H1 (cell line): ENCODE measurements around the gene NOL4L. TPM values are rescaled to one million over a fixed set of nuclear protein-coding genes. Genes with fewer than 3 reads are reported as not detected.

Source experiments
- CTCF ChIA-PET: fragments of 300-600 bp; sonication (Branson Sonifier 250); formaldehyde crosslinking; loops from one replicate; lab custom pipeline; 2021; ENCODE audit not compliant: partially characterized antibody; lab: Charles Lee
- POLR2A ChIA-PET: fragments of 300-600 bp; sonication (Branson Sonifier 250); formaldehyde crosslinking; loops from one replicate; lab custom pipeline; 2021; ENCODE audit warnings: inconsistent platforms; ENCODE audit not compliant: partially characterized antibody; lab: Charles Lee
- DNase-seq, 2 experiments: peaks; one replicate each; pipeline versions ENCODE4 v3.0.0 to v3.0.0-alpha.2; 2010 to 2022; ENCODE audit warnings: low spot score in 2 of 2, low read depth in 1 of 2, mixed read lengths in 1 of 2
- FAIRE-seq: peaks from 2 replicates; lab custom pipeline; 2011; peaks lifted over from hg19 to GRCh38; lab: Jason Lieb, UNC
- H2AFZ ChIP-seq: 2 replicates; pipeline ENCODE4 v1.8.1; 2012; ENCODE audit warnings: low read length, inconsistent platforms
- H2AK5ac ChIP-seq: 2 replicates; pipeline ENCODE4 v1.6.1; 2013; ENCODE audit warnings: low read depth, low read length
- H2BK120ac ChIP-seq: replicated peaks from 2 replicates; pipeline ENCODE3; 2013; ENCODE audit warnings: low read depth, low read length, inconsistent platforms
- H2BK12ac ChIP-seq: 2 replicates; pipeline ENCODE4 v1.6.1; 2013; ENCODE audit warnings: low read depth, low read length
- H2BK15ac ChIP-seq: 2 replicates; pipeline ENCODE4 v1.6.1; 2013; ENCODE audit warnings: low read length
- H2BK20ac ChIP-seq: 2 replicates; pipeline ENCODE4 v1.6.1; 2013; ENCODE audit warnings: low read length
- H2BK5ac ChIP-seq: 2 replicates; pipeline ENCODE4 v1.6.1; 2013; ENCODE audit warnings: low read depth, low read length
- H3K14ac ChIP-seq: 2 replicates; pipeline ENCODE4 v1.6.1; 2013; ENCODE audit warnings: inconsistent platforms; ENCODE audit not compliant: insufficient read length
- H3K18ac ChIP-seq: 2 replicates; pipeline ENCODE4 v1.6.1; 2013; ENCODE audit warnings: low read length; ENCODE audit errors: extremely low read depth
- H3K23ac ChIP-seq: 2 replicates; pipeline ENCODE4 v1.6.1; 2013; ENCODE audit warnings: inconsistent platforms; ENCODE audit not compliant: insufficient read length
- H3K23me2 ChIP-seq: 2 replicates; pipeline ENCODE4 v1.6.1; 2013; ENCODE audit warnings: low read depth, low read length
- H3K27ac ChIP-seq: 2 replicates; pipeline ENCODE4 v1.6.1; 2011; ENCODE audit warnings: low read depth, low read length, inconsistent platforms
- H3K27me3 ChIP-seq, 4 experiments: replicated peaks in 1 of 4; 1 replicate in 1 of 4; 2 replicates in 3 of 4; pipeline versions ENCODE4 v1.6.1 to v1.8.1; 2011 to 2013; ENCODE audit warnings: low read length in 3 of 4, mild to moderate bottlenecking in 3 of 4, inconsistent platforms in 2 of 4, mixed read lengths in 2 of 4, moderate library complexity in 1 of 4; ENCODE audit not compliant: control insufficient read depth in 3 of 4, insufficient read depth in 3 of 4; ENCODE audit errors: extremely low read depth in 1 of 4
- H3K36me3 ChIP-seq, 4 experiments: 2 replicates each; pipeline versions ENCODE4 v1.6.1 to v1.8.1; 2011 to 2013; ENCODE audit warnings: mild to moderate bottlenecking in 4 of 4, low read length in 3 of 4, moderate library complexity in 2 of 4, control low read depth in 1 of 4, inconsistent platforms in 1 of 4; ENCODE audit not compliant: insufficient read depth in 4 of 4, control insufficient read depth in 2 of 4
- H3K4ac ChIP-seq: replicated peaks from 2 replicates; pipeline ENCODE3; 2013; ENCODE audit warnings: low read length, low read depth, mixed read lengths, inconsistent platforms; ENCODE audit not compliant: insufficient read length
- H3K4me1 ChIP-seq, 4 experiments: replicated peaks in 1 of 4; 1 replicate in 1 of 4; 2 replicates in 3 of 4; pipeline versions ENCODE4 v1.6.1 to v1.8.1; 2011 to 2013; ENCODE audit warnings: low read length in 3 of 4, inconsistent platforms in 2 of 4, mixed read lengths in 1 of 4; ENCODE audit not compliant: insufficient read depth in 4 of 4, control insufficient read depth in 3 of 4
- H3K4me2 ChIP-seq, 2 experiments: 2 replicates each; pipeline versions ENCODE4 v1.6.1 to v1.8.1; 2011 to 2013; ENCODE audit warnings: low read depth in 2 of 2, low read length in 2 of 2, control low read depth in 1 of 2, inconsistent platforms in 1 of 2, mild to moderate bottlenecking in 1 of 2; ENCODE audit not compliant: insufficient read depth in 1 of 2
- H3K4me3 ChIP-seq, 4 experiments: fragments of 200-600, 300-600 bp in 1 of 4; sonication (generic), shearing (Covaris generic), sonication (Bioruptor Twin) in 1 of 4; 2 replicates each; pipeline versions ENCODE4 v1.5.1 to v1.8.1; 2011 to 2016; ENCODE audit warnings: low read length in 4 of 4, low read depth in 3 of 4, control low read depth in 2 of 4, inconsistent platforms in 2 of 4, mild to moderate bottlenecking in 2 of 4, mixed read lengths in 1 of 4, moderate library complexity in 1 of 4; ENCODE audit not compliant: insufficient read depth in 2 of 4; ENCODE audit errors: extremely low read depth in 1 of 4
- H3K56ac ChIP-seq: replicated peaks from 2 replicates; pipeline ENCODE3; 2013; ENCODE audit warnings: low read depth, mild to moderate bottlenecking, mixed read lengths, low read length, inconsistent platforms; ENCODE audit not compliant: insufficient read length
- H3K79me1 ChIP-seq: 2 replicates; pipeline ENCODE4 v1.6.1; 2013; ENCODE audit warnings: low read depth, low read length, control low read depth
- H3K79me2 ChIP-seq, 2 experiments: 2 replicates each; pipeline versions ENCODE4 v1.6.1 to v1.8.1; 2012 to 2013; ENCODE audit warnings: low read length in 2 of 2, mild to moderate bottlenecking in 2 of 2, inconsistent platforms in 1 of 2; ENCODE audit not compliant: insufficient read depth in 2 of 2, control insufficient read depth in 1 of 2
- H3K9ac ChIP-seq, 4 experiments: replicated peaks in 1 of 4; 1 replicate in 1 of 4; 2 replicates in 3 of 4; pipeline versions ENCODE4 v1.6.1 to v1.8.1; 2011 to 2013; ENCODE audit warnings: low read depth in 3 of 4, low read length in 3 of 4, control low read depth in 2 of 4, mild to moderate bottlenecking in 2 of 4, moderate library complexity in 2 of 4, inconsistent platforms in 1 of 4; ENCODE audit errors: extremely low read depth in 1 of 4
- H3K9me3 ChIP-seq, 2 experiments: 2 replicates each; pipeline versions ENCODE4 v1.6.1 to v1.8.1; 2012 to 2013; ENCODE audit warnings: mild to moderate bottlenecking in 2 of 2, moderate library complexity in 2 of 2, control low read depth in 1 of 2, inconsistent platforms in 1 of 2, low read depth in 1 of 2, low read length in 1 of 2, mixed read lengths in 1 of 2; ENCODE audit not compliant: insufficient read depth in 2 of 2
- H4K20me1 ChIP-seq, 2 experiments: replicated peaks in 1 of 2; 2 replicates each; pipeline versions ENCODE3 to v1.8.1; 2011 to 2013; ENCODE audit warnings: inconsistent platforms in 2 of 2, low read length in 2 of 2, mild to moderate bottlenecking in 1 of 2; ENCODE audit not compliant: insufficient read depth in 2 of 2, control insufficient read depth in 1 of 2
- H4K5ac ChIP-seq: 2 replicates; pipeline ENCODE4 v1.6.1; 2013; ENCODE audit warnings: low read length, low read depth, mixed read lengths, inconsistent platforms; ENCODE audit not compliant: insufficient read length
- H4K8ac ChIP-seq: 2 replicates; pipeline ENCODE4 v1.8.0; 2013; ENCODE audit warnings: mild to moderate bottlenecking, moderate library complexity, low read length, inconsistent platforms; ENCODE audit not compliant: insufficient read depth; ENCODE audit errors: extremely low read depth
- H4K91ac ChIP-seq: replicated peaks from 2 replicates; pipeline ENCODE3; 2013; ENCODE audit warnings: low read length, mixed read lengths, inconsistent platforms; ENCODE audit not compliant: insufficient read length
- BACH1 ChIP-seq: IDR thresholded peaks from 2 replicates; pipeline ENCODE4 v1.6.1; 2012; ENCODE audit warnings: low read length, improper control_type of control experiment
- CREB1 ChIP-seq: IDR thresholded peaks from 2 replicates; pipeline ENCODE4 v1.6.1; 2012; ENCODE audit warnings: inconsistent platforms
- EP300 ChIP-seq, 2 experiments: IDR thresholded peaks; 1 replicate in 1 of 2; 2 replicates in 1 of 2; pipeline ENCODE4 v1.6.1; 2011 to 2012; ENCODE audit warnings: low read depth in 2 of 2, low read length in 2 of 2, mild to moderate bottlenecking in 2 of 2, borderline replicate concordance in 1 of 2, inconsistent platforms in 1 of 2, moderate library complexity in 1 of 2
- FOSL1 ChIP-seq: IDR thresholded peaks from 2 replicates; pipeline ENCODE4 v1.6.1; 2011; ENCODE audit warnings: mild to moderate bottlenecking, low read depth, low read length, moderate library complexity; ENCODE audit not compliant: insufficient read depth
- KDM4A ChIP-seq: IDR thresholded peaks from one replicate; pipeline ENCODE4 v1.7.1; 2012; ENCODE audit warnings: low read depth, mild to moderate bottlenecking, moderate library complexity, low read length, inconsistent platforms; ENCODE audit not compliant: severe bottlenecking
- NRF1 ChIP-seq: IDR thresholded peaks from 2 replicates; pipeline ENCODE4 v1.6.1; 2011; ENCODE audit warnings: mild to moderate bottlenecking, low read depth, low read length, improper control_type of control experiment
- POLR2A ChIP-seq, 2 experiments: IDR thresholded peaks; 1 replicate in 1 of 2; 2 replicates in 1 of 2; pipeline ENCODE4 v1.6.1; 2011; ENCODE audit warnings: low read depth in 2 of 2, low read length in 2 of 2, mild to moderate bottlenecking in 2 of 2; ENCODE audit errors: control extremely low read depth in 1 of 2
- POLR2AphosphoS5 ChIP-seq: IDR thresholded peaks from 2 replicates; pipeline ENCODE4 v1.6.1; 2011; ENCODE audit warnings: low read depth, low read length
- RNF2 ChIP-seq: fragments of 200-900, 300-1000 bp; sonication (generic); IDR thresholded peaks from 2 replicates; pipeline ENCODE4 v1.7.1; 2016; ENCODE audit warnings: borderline replicate concordance, low read depth, mild to moderate bottlenecking, antibody characterized with exemption, low read length; ENCODE audit not compliant: poor library complexity, severe bottlenecking; ENCODE audit errors: missing control alignments
- SIX5 ChIP-seq: IDR thresholded peaks from 2 replicates; pipeline ENCODE4 v1.6.1; 2011; ENCODE audit warnings: mild to moderate bottlenecking, low read depth, low read length
- SP2 ChIP-seq: IDR thresholded peaks from 2 replicates; pipeline ENCODE4 v1.6.1; 2012; ENCODE audit warnings: mild to moderate bottlenecking, low read length, inconsistent platforms
- TCF12 ChIP-seq: IDR thresholded peaks from 2 replicates; pipeline ENCODE4 v1.6.1; 2011; ENCODE audit warnings: low read depth, mild to moderate bottlenecking, low read length
- USF2 ChIP-seq: IDR thresholded peaks from 2 replicates; pipeline ENCODE4 v1.6.1; 2011; ENCODE audit warnings: low read length, improper control_type of control experiment
- YY1 ChIP-seq: IDR thresholded peaks from 2 replicates; pipeline ENCODE4 v1.6.1; 2011; ENCODE audit warnings: low read depth, mild to moderate bottlenecking, low read length
- WGBS, 2 experiments: shearing (Covaris generic) in 1 of 2; methylation state at CpG; one replicate each; pipeline versions ENCODE4 v1.1.6 to v1.1.7; 2013 to 2015; ENCODE audit warnings: low lambda C conversion rate in 2 of 2, mixed read lengths in 2 of 2, inconsistent platforms in 1 of 2, low coverage in 1 of 2, missing lambda C conversion rate in 1 of 2; ENCODE audit not compliant: insufficient replicate concordance in 2 of 2, insufficient coverage in 1 of 2, insufficient read length in 1 of 2; ENCODE audit errors: extremely low coverage in 1 of 2, missing lambda C conversion rate in 1 of 2; 5-methylcytosine and 5-hydroxymethylcytosine counted together
- polyA plus RNA-seq, 7 experiments: library from polyadenylated mRNA; depleted of rRNA in 3 of 7; stranded (reverse) in 5 of 7; unstranded in 2 of 7; fragments of >200 nt in 5 of 7; fragments of 200-250 nt in 2 of 7; gene quantifications; 1 replicate in 5 of 7; 2 replicates in 1 of 7; 4 replicates in 1 of 7; pipeline versions ENCODE4 v1.2.1 to v1.2.3, GENCODE V29; 2011 to 2013; ENCODE audit warnings: missing spikeins in 2 of 7, mixed read lengths in 2 of 7
- total RNA-seq: library from RNA; stranded (reverse); fragmentation: NEBNext Ultra II Directional; extraction: Animal tissue kit (Norgen Biotek cat#: 25700); gene quantifications from 2 replicates; pipeline ENCODE4 v1.2.1, GENCODE V29; 2021

NOL4L gene
- total and polyA plus RNA-seq, 2 of the 8 experiments (the other 6 are each of a cell fraction or from before 2014, with no cell fraction given) = 15.3 to 23.7 TPM

DNA sequence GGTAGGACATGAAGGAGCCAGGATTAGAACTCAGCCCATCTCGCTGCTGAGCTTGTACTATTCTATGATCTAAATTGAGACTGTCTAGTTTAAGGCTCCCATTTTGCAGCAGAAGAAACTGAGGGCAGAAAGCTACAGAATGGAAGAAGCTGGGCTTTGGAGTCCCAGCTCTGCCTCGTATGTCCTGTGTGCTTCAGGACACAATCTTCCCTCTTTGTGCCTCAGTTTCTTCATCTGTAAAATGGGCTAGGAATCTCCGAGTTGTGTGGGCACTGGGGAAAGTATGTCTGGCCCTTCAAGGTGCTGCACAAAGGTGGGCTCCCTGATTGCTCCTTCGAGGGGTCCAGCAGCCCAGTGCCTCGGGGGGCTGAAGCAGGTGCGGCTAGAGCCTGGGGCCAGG is 20.7 kb downstream of the NOL4L start:
- no peak overlapping the region for H2BK15ac ChIP-seq
- CTCF ChIA-PET = interaction anchor here (0.6 to 1.7 kb wide), 6 partner anchors 9 to 93 kb away, joined by 3 to 7 read pairs (median 3); no protein-coding TSS in a partner anchor
- POLR2A ChIA-PET = interaction anchor here (0.6 to 1.4 kb wide), 7 partner anchors 9 to 112 kb away, joined by 3 to 5 read pairs (median 4); no protein-coding TSS in a partner anchor
- TF ChIP-seq SP2 = no peak
- TF ChIP-seq CREB1 = no peak
- TF ChIP-seq EP300 (IDR thresholded peaks at IDR 0.05; ENCODE audit: borderline replicate concordance in 1 of 2, low read depth in 2 of 2, low read length in 2 of 2) = no peak
- no peak for TF ChIP-seq TCF12
- TF ChIP-seq KDM4A = no peak
- no peak for TF ChIP-seq NRF1
- no peak for TF ChIP-seq USF2
- TF ChIP-seq BACH1 = no peak
- TF ChIP-seq RNF2 = no peak
- no peak for TF ChIP-seq SIX5
- TF ChIP-seq FOSL1 = no peak
- TF ChIP-seq POLR2A (IDR thresholded peaks at IDR 0.05; ENCODE audit: control extremely low read depth in 1 of 2, low read depth in 2 of 2, low read length in 2 of 2) = no peak
- no peak for TF ChIP-seq POLR2AphosphoS5
- no peak for TF ChIP-seq YY1

More for the DNA sequence above, 20.7 kb downstream of the NOL4L start:
- no peak overlapping the region for H4K5ac ChIP-seq
- no peak overlapping the region for H3K23ac ChIP-seq
- no peak overlapping the region for H2AK5ac ChIP-seq
- peaks cover 3 to 10% of the 10 kb centered on the region in 2 experiments for H4K20me1 ChIP-seq
- no peak overlapping the region for H3K4ac ChIP-seq
- H3K4me3 ChIP-seq = no peak overlapping the region
- no peak overlapping the region for H3K9ac ChIP-seq
- H3K36me3 ChIP-seq = no peaks in the 10 kb centered on the region
- no peak overlapping the region for H3K4me2 ChIP-seq
- H3K18ac ChIP-seq = no peak overlapping the region
- WGBS, 2 experiments = 83% methylated on average over 6 of the region's 6 CpGs; no CpG with 5 or more reads in 1 of the 2 experiments
- peaks cover 3 to 29% (median 14%) of the 10 kb centered on the region in 4 experiments for H3K4me1 ChIP-seq
- FAIRE-seq = no peak
- H2BK12ac ChIP-seq = no peak overlapping the region
- H2BK120ac ChIP-seq = no peak overlapping the region
- no peak overlapping the region for H3K56ac ChIP-seq
- no peak overlapping the region for H2BK20ac ChIP-seq
- no peak overlapping the region for H2BK5ac ChIP-seq
- no peak overlapping the region for H3K14ac ChIP-seq
- no peaks in the 10 kb centered on the region; the same call in 1 of the 2 replicates for H3K79me1 ChIP-seq
- H3K27me3 ChIP-seq = no peaks in the 10 kb centered on the region
- H3K23me2 ChIP-seq = peaks cover 5% of the 10 kb centered on the region; the same call in 1 of the 2 replicates
- H3K27ac ChIP-seq = no peak overlapping the region
- no peaks in the 10 kb centered on the region for H3K9me3 ChIP-seq
- no peak overlapping the region for H4K8ac ChIP-seq
- DNase-seq = no peak
- no peak overlapping the region for H2AFZ ChIP-seq
- H4K91ac ChIP-seq = no peak overlapping the region
- no peaks in the 10 kb centered on the region for H3K79me2 ChIP-seq
